Measurements from ENCODE around the gene SUN3. TPM values are rescaled to one million over a fixed set of nuclear protein-coding genes. Genes with fewer than 3 reads are reported as not detected.

The SUN3 gene
- polyA plus RNA-seq, 1 donor from 2014 or later = not detected

GRCh38 chr7:47951374-47951773 is 77.5 kb downstream of the SUN3 start:
- Histone ChIP-seq H3K4me2 (ENCODE audit: low read length) (no peak overlapping the region), H3K79me2 (replicated peaks; ENCODE audit: insufficient read depth, low read length) (no peaks in the 10 kb centered on the region), H3K9me3 (ENCODE audit: low read length) (no peaks in the 10 kb centered on the region), H3K9ac (ENCODE audit: low read length) (no peak overlapping the region), H3K27ac (ENCODE audit: low read length) (no peak overlapping the region), H3K27me3 (ENCODE audit: insufficient read depth, low read depth, low read length) (no peaks in the 10 kb centered on the region), H3F3A (ENCODE audit: insufficient read depth, low read length, poor library complexity, severe bottlenecking) (no peaks in the 10 kb centered on the region), H4K20me1 (ENCODE audit: insufficient read depth) (no peaks in the 10 kb centered on the region), H3K4me3 (ENCODE audit: low read length) (no peak overlapping the region), H3K36me3 (ENCODE audit: insufficient read depth, low read length) (peaks cover 8% of the 10 kb centered on the region), H2AFZ (ENCODE audit: low read depth, low read length) (no peak overlapping the region), H3K9me2 (ENCODE audit: insufficient read depth, low read length) (no peaks in the 10 kb centered on the region)
- TF ChIP-seq POLR2AphosphoS5 (IDR thresholded peaks at IDR 0.05) = no peak
- no peak for TF ChIP-seq EZH2 (IDR thresholded peaks at IDR 0.05; ENCODE audit: borderline replicate concordance, insufficient read depth, low read length, poor library complexity, severe bottlenecking)
- TF ChIP-seq RAD21 (conservative IDR thresholded peaks at IDR 0.05) = no peak
- TF ChIP-seq MXI1 (conservative IDR thresholded peaks at IDR 0.05; ENCODE audit: poor library complexity, severe bottlenecking) = no peak
- no peak for TF ChIP-seq CTCF (IDR thresholded peaks at IDR 0.05; ENCODE audit: poor library complexity, severe bottlenecking)
- TF ChIP-seq EP300 (conservative IDR thresholded peaks at IDR 0.05; ENCODE audit: poor library complexity, severe bottlenecking) = no peak
- no peak for TF ChIP-seq REST (IDR thresholded peaks at IDR 0.05; ENCODE audit: borderline replicate concordance)
- no peak for TF ChIP-seq SMC3 (conservative IDR thresholded peaks at IDR 0.05; ENCODE audit: poor library complexity)
- TF ChIP-seq TAF1 (IDR thresholded peaks at IDR 0.05; ENCODE audit: low read depth) = no peak

- no peak overlapping the region for H3K9ac ChIP-seq (ENCODE audit: low read length)
- no peaks in the 10 kb centered on the region for H4K20me1 ChIP-seq (ENCODE audit: insufficient read depth)
- H3K27me3 ChIP-seq (ENCODE audit: insufficient read depth, low read depth, low read length) = no peaks in the 10 kb centered on the region
- no peaks in the 10 kb centered on the region for H3K9me2 ChIP-seq (ENCODE audit: insufficient read depth, low read length)
- no peak overlapping the region for H2AFZ ChIP-seq (ENCODE audit: low read depth, low read length)
- no peak overlapping the region for H3K27ac ChIP-seq (ENCODE audit: low read length)
- TF ChIP-seq REST (IDR thresholded peaks at IDR 0.05; ENCODE audit: borderline replicate concordance) (no peak), RAD21 (conservative IDR thresholded peaks at IDR 0.05) (no peak), TAF1 (IDR thresholded peaks at IDR 0.05; ENCODE audit: low read depth) (no peak)
- no peaks in the 10 kb centered on the region for H3K79me2 ChIP-seq (replicated peaks; ENCODE audit: insufficient read depth, low read length)
- peaks cover 8% of the 10 kb centered on the region for H3K36me3 ChIP-seq (ENCODE audit: insufficient read depth, low read length)
- no peak overlapping the region for H3K4me2 ChIP-seq (ENCODE audit: low read length)
- H3F3A ChIP-seq (ENCODE audit: insufficient read depth, low read length, poor library complexity, severe bottlenecking) = no peaks in the 10 kb centered on the region
- no peaks in the 10 kb centered on the region for H3K9me3 ChIP-seq (ENCODE audit: low read length)
- no peak overlapping the region for H3K4me3 ChIP-seq (ENCODE audit: low read length)
Observed at GRCh38 chr7:47950714-47951113, 78.2 kb downstream of the SUN3 start.
